GM13977 (cell line): ENCODE measurements around the gene JAG2.

Source experiments
- DNase-seq: peaks from one replicate; pipeline ENCODE4 v3.0.0; 2012; ENCODE audit warnings: low spot score
- CTCF ChIP-seq: IDR thresholded peaks from 2 replicates; pipeline ENCODE4 v1.5.1; 2012; ENCODE audit warnings: mild to moderate bottlenecking, control low read depth; ENCODE audit not compliant: insufficient read depth; ENCODE audit errors: extremely low read depth, missing control alignments
- in situ Hi-C: fragments of 300-500 bp; cut with MboI; formaldehyde crosslinking; loops from one replicate; pipeline ENCODE4 v1.12.0; 2022; ENCODE audit warnings: low sequenced_read_pairs, low pct_unique_long_range_greater_than_20kb, mixed read lengths, inconsistent platforms; ENCODE audit not compliant: unreplicated experiment

The JAG2 gene

GRCh38 chr14:105107781-105108515 is 60.6 kb downstream of the JAG2 start:
- no peak for TF ChIP-seq CTCF
- in situ Hi-C loops, result loop anchor here (25.0 kb wide), 1 partner anchor 404 kb away; no protein-coding TSS in a partner anchor

GRCh38 chr14:105107351-105107750 is 61.2 kb downstream of the JAG2 start:
- TF ChIP-seq CTCF, result no peak
- in situ Hi-C loops, result loop anchor here (25.0 kb wide), 1 partner anchor 405 kb away; no protein-coding TSS in a partner anchor
- no peak for DNase-seq

More at GRCh38 chr14:105107781-105108515, 60.6 kb downstream of the JAG2 start:
- no peak for DNase-seq

- in situ Hi-C loops, result loop anchor here (25.0 kb wide), 1 partner anchor 407 kb away; no protein-coding TSS in a partner anchor
- TF ChIP-seq CTCF, result no peak
- no peak for DNase-seq
Measured at GRCh38 chr14:105105158-105105557, 63.4 kb downstream of the JAG2 start.

GRCh38 chr14:105102893-105103292 is 65.7 kb downstream of the JAG2 start:
- no peak for TF ChIP-seq CTCF
- no peak for DNase-seq
- in situ Hi-C loops, result loop anchor here (25.0 kb wide), 1 partner anchor 409 kb away; no protein-coding TSS in a partner anchor

GRCh38 chr14:105102361-105102870 is 66.2 kb downstream of the JAG2 start:
- in situ Hi-C loops, result loop anchor here (25.0 kb wide), 1 partner anchor 410 kb away; no protein-coding TSS in a partner anchor
- DNase-seq, result no peak
- no peak for TF ChIP-seq CTCF

- no peak for DNase-seq
- TF ChIP-seq CTCF, result no peak
- in situ Hi-C loops, result loop anchor here (25.0 kb wide), 1 partner anchor 411 kb away; no protein-coding TSS in a partner anchor
Measured at GRCh38 chr14:105100910-105101309, 67.7 kb downstream of the JAG2 start.
